ENCODE results near the gene CCDC102A.
"Not testable (repeated sequence)": the region's sequence is repeated elsewhere in the genome, so short reads cannot be mapped to it uniquely, and the experiment has no call there.

CCDC102A gene

DNA sequence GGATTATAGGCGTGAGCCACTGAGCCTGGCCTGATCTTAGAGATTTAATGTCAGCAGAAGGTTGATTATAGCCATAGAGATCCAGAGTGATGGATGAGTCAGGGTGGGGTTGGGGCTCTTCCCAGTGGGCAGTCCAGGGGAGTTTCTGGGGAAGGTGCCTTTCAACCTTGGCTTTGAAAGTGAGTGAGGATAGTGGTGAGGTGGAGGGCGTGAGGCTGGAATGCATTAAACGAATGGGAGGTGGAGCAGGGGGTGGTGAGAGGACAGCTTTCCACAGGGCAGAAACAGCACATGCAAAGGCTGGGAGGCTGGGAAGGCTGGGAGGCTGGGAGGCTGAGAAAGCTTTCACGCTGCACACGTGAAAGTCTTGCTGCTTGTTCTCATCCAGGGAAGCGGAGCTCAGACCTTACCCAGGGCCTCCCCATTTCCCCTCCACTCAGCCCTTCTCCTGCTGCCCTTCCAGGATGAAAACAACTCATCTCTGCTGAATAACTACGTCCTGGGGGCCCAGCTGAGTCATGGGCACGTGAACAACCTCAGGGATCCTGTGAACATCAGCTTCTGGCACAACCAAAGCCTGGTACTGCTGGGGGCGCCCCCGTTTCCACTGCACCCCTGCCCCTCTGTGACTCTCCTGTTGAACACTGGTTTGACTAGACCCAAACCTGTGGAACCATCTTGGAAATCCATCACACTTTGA is 28.4 kb upstream of the CCDC102A start:
- peak; percentile 41 for DNase-seq

DNA sequence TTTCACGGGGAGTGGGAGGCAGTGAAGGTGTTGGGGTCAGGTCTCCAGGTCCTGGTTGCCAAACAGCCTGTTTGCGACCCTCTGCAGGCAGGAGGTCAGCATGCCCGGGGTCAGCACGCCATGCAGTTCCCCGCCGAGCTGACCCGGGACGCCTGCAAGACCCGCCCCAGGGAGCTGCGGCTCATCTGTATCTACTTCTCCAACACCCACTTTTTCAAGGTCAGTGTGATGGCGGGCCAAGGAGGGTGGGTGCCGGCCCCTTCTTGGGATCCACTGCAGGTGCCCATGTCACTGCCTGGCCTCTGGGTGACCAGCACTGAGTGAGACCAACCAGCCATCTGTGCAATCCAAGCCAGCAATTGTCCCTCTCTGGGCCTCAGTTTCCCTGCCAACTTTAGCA is 27.4 kb upstream of the CCDC102A start:
- DNase-seq, result no peak

DNA sequence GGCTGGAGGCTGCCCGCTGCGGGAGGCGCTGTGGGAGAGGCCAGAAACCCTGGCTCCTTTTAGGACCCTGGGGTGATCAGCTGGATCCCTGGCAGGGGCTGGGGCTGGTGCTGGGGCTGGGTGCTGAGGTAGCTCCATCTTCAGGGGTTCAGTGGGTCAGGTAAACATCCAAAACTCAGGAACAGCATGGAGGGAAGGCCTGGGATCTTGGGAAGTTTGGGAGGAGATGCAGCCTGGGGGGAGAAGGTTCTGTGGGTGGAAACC is 27.0 kb upstream of the CCDC102A start:
- DNase-seq, result no peak

DNA sequence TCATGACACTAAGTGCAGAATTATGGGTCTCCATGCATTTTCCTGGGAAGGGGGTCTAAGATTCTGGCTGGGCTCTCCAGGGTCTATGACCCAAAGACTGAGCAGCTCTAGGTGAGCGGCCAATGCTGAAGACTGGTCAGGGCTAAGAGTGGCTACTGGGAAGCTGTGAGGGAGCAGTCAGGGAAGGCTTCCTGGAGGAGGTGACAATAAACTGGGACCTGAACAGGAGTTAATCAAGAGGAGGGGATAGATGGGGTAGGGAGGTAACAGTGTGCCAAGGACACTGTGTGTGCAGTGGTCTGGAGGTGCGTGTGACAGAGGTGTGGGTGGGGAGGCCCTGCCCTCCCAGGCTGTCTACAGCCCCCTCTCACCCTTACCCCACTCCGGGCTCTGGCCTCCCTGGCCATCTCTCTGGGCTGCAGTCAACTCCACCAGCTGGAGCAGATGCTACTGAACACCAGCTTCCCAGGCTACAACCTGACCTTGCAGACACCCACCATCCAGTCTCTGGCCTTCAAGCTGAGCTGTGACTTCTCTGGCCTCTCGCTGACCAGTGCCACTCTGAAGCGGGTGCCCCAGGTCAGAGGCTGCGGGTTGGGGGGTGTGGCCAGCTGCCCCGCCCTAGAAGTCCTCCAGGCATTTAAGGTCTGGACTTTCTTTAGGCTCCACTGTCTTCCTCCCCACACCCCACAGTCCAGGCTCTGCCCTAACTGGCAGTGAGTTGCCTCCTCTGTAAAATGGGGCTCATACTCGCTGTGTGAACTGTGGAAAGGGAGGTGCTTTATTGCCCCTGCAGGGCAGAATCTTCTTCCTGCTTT is 26.5 kb upstream of the CCDC102A start:
- DNase-seq, result no peak

DNA sequence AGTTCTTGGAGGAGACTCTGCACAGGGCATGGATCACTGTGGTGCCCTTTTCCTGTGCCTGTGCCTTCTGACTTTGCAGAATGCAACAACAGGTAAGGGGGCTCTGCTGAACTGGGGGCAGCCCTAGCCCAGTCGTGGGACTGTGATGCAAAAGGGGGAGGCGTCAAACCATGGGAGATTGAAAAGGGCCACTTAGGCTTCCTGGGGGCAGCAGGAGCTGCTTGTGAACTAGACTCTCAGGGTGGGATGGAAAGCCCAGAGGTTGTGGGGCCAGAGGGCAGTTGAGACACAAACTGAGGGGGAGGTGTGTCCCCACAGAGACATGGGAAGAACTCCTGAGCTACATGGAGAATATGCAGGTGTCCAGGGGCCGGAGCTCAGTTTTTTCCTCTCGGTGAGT is 25.7 kb upstream of the CCDC102A start:
- no peak for DNase-seq

DNA sequence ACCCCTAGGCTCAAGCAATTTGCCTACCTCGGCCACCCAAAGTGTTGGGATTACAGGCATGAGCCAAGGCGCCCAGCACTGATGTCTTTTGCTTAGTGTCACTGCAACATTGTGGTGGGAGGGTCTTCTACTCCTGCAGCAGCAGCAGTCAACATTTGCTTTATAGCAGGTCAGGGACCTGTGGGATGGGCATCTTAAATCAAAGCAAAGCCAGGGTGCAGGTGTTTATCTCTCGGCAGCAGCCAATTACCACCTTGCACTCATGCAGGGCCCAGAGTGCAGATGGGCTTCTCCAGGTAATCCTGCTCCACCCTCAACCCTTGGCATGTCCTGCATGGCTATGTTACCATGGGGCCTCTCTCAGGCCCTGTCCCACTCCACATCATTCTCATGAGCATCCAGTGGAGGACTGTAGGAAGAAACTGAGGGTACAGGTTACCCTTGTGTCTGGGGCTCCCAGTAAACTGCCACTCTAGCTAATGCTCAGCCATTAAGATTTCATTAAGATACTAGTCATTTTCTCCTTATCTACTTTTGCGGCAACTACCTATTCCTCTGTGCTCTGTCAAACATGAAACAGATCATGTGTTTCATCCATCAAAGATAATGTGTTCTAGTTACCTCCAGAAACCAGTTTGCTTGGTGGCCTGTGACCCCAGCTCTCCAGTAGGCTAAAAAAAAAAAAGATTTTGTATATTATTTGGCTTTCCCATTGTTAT is 22.9 kb upstream of the CCDC102A start:
- DNase-seq, result no peak

DNA sequence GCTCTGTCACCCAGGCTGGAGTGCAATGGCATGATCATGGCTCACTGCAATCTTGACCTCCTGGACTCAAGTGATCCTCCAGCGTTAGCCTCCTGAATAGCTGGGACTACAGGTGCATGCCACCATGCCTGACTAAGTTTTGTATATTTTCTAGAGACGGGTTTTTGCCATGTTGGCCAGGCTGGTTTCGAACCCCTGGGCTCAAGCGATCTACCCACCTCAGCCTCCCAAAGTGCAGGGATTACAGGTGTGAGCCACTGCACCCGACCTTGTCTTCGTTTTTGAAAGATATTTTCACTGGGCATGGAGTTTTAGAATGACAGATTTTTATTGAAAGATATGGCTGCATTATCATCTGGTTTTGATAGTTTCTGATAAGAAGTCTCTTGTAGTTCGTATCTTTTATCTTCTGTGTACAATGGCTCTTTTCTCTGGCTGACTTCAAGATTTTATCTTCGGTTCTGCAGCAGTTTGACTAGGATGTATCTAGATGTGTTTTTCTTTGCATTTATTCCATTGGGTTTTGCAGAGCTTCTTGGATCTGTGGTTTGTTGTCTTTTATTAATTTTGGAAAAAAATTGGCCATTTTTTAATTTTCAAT is 20.7 kb upstream of the CCDC102A start:
- no peak for DNase-seq

DNA sequence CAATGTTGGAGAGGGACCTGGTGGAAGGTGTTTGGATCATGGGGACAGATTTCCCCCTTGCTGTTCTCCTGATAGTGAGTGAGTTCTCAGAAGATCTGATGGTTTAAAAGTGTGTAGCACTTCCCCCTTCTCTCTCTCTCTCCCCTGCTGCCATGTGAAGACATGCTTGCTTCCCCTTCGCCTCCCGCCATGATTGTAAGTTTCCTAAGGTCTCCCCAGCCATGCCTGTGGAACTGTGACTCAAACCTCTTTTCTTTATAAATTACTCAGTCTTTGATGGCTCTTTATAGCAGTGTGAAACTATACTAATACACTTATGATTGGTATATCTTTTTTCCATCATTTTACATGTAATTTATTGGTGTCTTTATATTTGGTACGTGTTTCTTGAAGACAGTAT is 19.5 kb upstream of the CCDC102A start:
- DNase-seq, result no peak

DNA sequence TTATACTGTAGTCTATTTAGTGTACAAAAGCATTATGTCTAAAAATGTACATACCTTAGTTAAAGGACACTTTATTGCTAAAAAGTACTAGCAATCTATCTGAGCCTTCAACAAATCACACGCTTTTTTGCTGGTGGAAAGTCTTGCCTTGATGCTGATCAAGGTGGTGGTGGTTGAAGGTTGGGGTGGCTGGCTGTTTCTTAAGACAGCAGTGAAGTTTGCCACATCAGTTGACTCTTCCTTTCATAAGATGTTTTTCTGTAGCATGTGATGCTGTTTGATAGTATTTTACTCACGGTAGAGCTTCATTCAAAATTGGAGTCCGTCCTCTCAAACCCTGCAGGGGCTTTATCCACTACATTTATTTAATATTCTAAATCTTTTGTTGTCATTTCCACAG is 14.7 kb upstream of the CCDC102A start:
- no peak for DNase-seq

DNA sequence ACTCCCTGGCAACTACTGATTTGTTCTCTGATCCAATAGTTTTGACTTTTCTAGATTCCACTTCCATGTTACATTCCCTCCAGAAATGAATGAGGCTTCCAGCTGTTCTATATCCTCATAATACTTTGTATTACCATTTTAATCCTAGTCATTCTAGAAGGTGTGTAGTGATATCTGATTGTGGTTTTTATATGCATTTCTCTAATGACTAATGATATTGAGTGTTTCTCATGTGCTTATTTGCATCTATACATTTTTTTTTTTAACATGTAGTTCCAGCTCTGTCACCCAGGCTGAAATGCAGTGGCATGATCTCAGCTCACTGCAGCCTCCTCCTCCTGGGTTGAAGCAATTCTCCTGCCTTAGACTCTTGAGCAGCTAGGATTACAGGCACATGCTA is 13.4 kb upstream of the CCDC102A start:
- DNase-seq, result no peak

DNA sequence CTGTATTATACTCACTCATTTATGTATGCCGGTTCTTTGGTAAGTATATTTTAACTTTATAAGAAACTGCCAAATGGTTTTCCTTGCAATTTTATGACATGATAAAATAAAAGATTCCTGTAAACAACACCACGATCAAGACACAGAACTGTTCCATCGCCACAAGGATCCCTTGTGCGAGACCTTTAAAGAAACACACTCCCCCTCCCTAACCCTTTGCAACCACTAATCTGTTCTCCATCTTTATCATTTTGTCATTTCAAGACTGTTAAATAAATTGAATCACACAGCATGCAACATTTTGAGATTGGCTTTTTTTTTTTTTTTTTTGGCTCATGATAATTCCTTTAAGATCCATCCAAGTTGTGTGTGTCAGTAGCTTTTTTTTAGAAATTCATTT is 12.0 kb upstream of the CCDC102A start:
- no peak for DNase-seq

DNA sequence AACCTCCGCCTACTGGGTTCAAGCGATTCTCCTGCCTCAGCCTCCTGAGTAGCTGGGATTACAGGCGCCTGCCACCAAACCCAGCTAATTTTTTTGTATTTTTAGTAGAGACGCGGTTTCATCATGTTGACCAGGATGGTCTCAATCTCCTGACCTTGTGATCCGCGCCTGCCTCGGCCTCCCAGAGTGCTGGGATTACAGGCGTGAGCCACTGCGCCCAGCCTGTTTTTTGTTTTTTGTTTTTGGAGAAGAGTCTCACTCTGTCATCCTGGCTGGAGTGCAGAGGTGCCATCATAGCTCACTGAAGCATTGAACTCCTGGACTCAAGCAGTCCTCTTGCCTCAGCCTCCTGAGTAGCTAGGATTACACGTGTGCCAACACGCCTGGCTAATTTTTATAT is 11.2 kb upstream of the CCDC102A start:
- DNase-seq, result not testable (repeated sequence)

DNA sequence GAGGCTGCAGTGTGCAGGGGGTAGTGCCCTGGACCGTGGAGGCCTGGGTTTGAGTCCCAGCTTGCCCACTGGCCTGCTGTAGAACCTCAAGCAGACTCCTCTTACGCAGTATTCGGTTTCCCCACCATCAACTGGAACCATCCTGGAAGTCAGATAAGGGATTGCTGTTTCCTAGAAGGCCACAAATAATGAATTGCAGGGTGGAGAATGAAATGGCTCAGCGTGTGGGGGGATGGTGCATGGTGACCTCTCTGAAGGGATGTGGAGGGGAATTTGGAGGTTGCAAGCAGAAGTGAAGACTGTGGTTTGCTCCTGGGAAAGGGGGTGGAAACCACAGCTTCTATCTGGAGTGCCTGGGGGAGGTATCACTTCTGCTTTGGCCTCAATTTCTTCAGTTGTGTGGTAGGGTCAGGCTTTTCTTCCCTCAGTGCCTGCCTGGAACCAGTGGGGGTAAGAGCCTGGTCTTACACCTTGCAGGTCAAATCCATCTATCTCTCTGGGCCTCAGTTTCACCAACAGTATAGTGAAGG is 7.8 kb upstream of the CCDC102A start:
- peak; percentile 25 for DNase-seq

DNA sequence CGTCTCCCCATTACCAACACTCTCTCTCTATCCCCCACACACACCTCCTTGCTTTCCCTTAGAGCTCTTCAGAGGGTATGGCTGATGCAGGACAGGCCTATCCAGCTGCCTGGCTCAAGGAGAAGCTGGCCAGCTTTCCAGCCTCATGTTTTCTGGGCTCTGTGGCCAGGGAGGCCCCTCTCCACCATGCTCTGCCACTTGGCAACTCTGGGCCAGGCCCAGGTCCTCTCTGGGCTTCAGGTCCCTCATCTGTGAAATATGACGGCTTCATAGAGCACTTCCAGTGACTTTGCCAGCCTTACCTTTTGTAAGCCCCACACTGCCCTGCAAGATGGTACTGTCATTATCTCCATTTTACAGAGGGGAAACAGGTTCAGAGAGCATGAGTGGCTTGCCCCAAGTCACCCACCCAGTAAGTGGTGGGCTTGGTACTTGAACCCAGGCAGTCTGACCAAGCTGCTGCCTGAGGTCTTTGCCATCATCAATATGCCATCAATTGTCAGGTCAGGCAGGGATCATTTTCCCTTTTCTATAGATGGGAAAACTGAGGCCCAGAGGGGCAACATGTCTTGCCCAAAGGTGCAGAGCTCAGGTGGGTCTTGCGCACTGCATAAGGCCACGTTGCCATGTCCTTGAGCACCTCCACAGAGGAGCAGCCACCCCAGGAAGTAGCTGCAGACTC is 5.5 kb upstream of the CCDC102A start:
- no peak for DNase-seq

DNA sequence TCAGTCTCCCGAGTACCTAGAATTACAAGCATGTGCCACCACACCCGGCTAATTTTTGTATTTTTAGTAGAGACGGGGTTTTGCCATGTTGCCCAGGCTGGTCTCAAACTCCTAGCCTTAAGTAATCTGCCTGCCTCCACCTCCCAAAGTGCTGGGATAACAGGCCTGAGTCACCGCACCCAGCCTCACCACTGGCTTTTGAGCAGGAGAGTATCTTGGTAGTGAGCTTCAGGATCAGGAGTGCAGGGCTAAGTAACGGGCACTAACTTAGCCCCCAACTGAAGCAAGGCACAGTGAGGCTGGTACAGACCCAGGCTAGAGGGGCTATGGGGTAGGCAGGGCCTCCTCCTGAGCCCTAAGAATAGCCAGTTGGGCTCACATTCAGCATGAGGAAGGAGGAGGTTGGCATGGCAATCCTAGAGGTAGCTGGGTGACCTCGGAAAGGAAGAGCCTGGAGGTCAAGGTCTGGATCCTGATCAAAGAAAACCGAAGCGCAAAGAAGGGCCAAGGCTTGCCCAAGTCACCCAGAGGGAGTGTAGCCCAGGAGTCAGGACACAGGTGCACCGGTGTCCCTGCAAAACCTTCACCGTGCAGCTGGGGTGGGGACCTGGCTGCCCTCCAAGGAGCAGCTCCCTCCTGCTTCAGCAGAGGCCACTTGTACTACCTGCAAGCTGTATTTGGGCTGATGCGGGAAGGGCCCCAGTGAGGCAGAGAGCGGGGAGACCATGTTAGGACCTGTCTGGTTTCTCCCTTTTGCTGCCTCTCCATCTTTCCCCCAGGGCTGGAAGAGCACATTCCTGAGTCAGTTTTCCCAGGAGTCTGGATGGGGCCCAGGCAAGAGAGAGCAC is 4.8 kb upstream of the CCDC102A start:
- DNase-seq, result no peak

DNA sequence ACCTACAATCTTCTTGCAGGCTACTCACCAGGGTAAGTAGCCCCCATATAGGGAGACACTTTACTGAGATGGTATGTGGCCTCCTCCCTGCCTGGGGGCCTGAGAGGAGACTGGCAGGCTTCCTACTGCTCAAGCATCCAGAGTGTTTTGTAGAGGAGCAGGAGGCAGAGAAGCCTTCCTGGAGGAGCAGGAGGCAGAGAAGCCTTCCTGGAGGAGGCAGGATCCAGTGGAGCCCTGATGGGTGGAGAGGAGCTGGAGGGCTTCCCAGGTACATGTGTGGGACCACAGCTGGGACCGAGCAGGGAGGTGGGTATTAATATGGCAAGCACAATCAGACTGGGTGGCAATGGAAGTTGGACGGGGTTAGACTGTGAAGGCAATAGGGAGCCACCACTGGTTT is 4.0 kb upstream of the CCDC102A start:
- DNase-seq, result no peak

DNA sequence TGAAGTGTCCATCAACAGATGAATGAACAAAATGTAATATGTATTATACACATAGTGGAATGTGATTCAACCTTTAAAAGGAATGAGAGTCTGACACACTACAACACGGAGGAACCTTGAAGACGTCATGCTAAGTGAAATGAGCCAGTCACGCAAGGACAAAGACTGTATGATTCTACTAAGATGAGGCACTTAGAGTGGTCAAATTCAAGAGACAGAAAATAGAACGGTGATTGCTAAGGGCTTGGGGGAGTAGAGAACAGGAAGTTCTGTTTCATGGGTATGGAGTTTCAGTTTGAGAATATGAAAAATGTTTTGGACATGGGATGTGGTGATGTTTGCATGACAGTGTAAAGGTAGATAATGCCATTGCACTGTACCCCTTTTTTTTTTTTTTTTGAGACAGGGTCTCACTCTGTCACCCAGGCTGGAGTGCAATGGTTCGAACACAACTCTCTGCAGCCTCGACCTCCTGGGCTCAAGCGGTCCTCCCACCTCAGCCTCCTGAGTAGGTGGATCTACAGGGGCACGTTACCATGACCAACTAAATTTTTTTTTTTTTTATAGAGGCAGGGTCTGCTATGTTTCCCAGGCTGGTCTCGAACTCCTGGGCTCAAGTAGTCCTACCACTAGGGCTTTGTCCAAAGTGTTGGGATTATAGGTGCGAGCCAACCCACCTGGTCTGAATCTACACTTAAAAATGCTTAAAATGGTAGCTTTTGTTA is 2.9 kb upstream of the CCDC102A start:
- no peak for DNase-seq

DNA sequence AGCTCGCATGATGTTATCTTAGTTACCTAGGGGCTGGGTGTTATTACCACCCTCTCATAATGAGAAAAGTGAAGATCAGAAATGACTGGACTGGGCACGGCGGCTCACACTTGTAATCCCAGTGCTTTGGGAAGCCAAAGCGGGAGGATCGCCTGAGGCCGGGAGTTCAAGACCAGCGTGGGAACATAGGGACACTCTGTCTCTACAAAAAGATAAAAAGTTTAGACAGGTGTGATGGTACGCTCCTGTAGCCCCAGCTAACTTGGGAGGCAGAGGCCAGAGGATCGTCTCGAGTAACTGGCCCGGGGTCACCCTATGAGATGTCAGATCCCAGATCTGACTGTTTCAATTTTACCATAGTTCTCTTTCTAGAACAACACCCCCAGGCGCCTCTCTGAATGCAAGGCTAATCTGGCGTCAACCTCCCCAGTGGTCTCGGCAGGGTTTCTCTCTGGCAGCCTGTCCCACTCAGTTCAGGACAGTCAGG is 1.9 kb upstream of the CCDC102A start:
- DNase-seq, result no peak

DNA sequence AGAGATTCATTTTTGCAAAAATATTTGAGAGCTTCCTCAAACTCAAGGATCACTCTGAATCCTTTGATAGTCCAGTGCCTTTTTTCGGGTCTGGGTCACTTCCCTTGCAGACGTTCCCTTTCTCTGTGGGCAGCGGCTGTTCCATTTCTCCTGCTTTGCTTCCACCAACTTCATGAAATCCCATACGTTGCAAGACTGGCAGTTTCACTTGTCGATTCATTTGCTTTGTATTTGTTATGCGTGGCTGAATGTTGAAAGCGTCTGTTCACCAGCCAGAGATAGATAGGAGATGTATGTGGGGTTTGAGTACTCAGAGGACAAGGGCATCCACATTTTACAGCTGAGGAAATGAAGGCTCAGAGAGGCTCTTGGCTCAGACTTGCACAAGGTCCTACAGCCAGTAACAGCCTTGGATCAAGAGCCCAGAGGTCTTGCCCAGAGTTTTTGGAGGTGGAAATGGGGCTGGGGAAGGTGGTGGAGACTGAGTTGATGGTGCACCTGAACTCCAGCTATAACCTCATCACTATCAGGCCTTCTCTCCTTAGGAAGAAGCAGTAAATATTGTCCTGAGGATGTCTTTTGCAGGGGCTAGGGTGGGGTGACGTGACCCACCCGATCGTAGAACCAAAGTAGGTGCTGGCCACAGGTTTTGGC is 1.3 kb upstream of the CCDC102A start:
- no peak for DNase-seq

DNA sequence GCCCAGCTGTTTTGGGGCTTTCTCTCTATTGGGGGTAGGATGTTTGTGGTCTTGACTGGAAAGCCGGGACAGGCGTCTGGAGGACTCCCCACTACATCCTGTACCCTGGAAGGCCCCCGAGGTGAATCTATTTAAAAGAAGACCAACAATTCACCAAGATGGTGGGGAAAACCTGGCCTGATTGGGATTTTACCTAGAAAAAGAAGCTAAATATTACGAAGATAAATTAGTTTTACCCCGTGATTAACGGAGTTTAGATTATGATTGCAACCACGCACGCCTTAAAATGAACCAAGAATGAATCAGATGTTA is 779 bp upstream of the CCDC102A start:
- DNase-seq, result peak; percentile 40
